Measurements from ENCODE around the gene PLA1A. TPM values are rescaled to one million over a fixed set of nuclear protein-coding genes. Genes with fewer than 3 reads are reported as not detected.

The PLA1A gene
- total RNA-seq, 1 experiment from 2014 or later = 0.75 TPM

DNA sequence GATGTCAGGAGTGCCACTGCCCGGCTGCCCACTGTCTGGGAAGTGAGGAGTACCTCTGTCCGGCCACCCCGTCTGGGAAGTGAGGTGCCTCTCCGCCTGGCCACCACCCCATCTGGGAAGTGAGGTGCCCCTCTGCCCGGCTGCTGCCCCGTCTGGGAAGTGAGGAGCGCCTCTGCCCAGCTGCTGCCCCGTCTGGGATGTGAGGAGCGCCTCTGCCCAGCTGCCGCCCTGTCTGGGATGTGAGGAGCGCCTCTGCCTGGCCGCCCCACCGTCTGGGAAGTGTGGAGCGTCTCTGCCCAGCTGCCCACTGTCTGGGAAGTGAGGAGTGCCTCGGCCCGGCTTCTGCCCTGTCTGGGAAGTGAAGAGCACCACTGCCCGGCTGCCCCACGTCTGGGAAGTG is 76.2 kb downstream of the PLA1A start:
- no peak for DNase-seq
- no TSS peak for BruUV-seq (replicated peaks)
- no peak overlapping the region for H3K4me3 ChIP-seq (ENCODE audit: low read depth, low read length)
- ChIA-PET POLR2A (no interaction called here), CTCF (no interaction called here)
- no peak overlapping the region for H3K27ac Mint-ChIP-seq (ENCODE audit: unreplicated experiment)
- H3K9me3 ChIP-seq = no peaks in the 10 kb centered on the region
- no peaks in the 10 kb centered on the region for H3K9me3 Mint-ChIP-seq (ENCODE audit: unreplicated experiment)
- no peak overlapping the region for H3K4me3 Mint-ChIP-seq (ENCODE audit: unreplicated experiment)
- no peaks in the 10 kb centered on the region; the same call in 1 of the 2 replicates for H3K36me3 ChIP-seq (ENCODE audit: control insufficient read depth, insufficient read depth, low read length)
- no peak for TF ChIP-seq CTCF (IDR thresholded peaks at IDR 0.05; ENCODE audit: insufficient read depth in 1 of 2, low read depth in 1 of 2, low read length in 1 of 2, severe bottlenecking in 1 of 2, unreplicated experiment in 1 of 2)
- peaks cover 18% of the 10 kb centered on the region for H3K36me3 Mint-ChIP-seq (ENCODE audit: insufficient read depth, unreplicated experiment)
- no peaks in the 10 kb centered on the region for H3K27me3 ChIP-seq (replicated peaks; ENCODE audit: control insufficient read depth, insufficient read depth, low read length)
- intact Hi-C loops (cut with micrococcal nuclease; ENCODE audit: unreplicated experiment) = loop anchor here (10.0 kb wide), 1 partner anchor 259 kb away; no protein-coding TSS in a partner anchor
- H3K27me3 Mint-ChIP-seq (ENCODE audit: insufficient read depth, unreplicated experiment) = no peaks in the 10 kb centered on the region
- peaks cover 13% of the 10 kb centered on the region for H3K4me1 ChIP-seq
- H3K4me1 Mint-ChIP-seq (ENCODE audit: low read depth, unreplicated experiment) = peaks cover 6% of the 10 kb centered on the region

GRCh38 chr3:119675188-119675874 is 77.6 kb downstream of the PLA1A start:
- no peak for DNase-seq
- intact Hi-C loops (cut with micrococcal nuclease; ENCODE audit: unreplicated experiment) = loop anchor here (5.0 to 10.0 kb wide), 3 partner anchors 43 to 261 kb away; no protein-coding TSS in a partner anchor
- H3K4me3 ChIP-seq (ENCODE audit: low read depth, low read length) = no peak overlapping the region
- no peaks in the 10 kb centered on the region for H3K9me3 ChIP-seq
- peak overlapping the region; percentile 84 for H3K4me3 Mint-ChIP-seq (ENCODE audit: unreplicated experiment)
- no peaks in the 10 kb centered on the region for H3K27me3 Mint-ChIP-seq (ENCODE audit: insufficient read depth, unreplicated experiment)
- no peak for TF ChIP-seq CTCF (IDR thresholded peaks at IDR 0.05; ENCODE audit: insufficient read depth in 1 of 2, low read depth in 1 of 2, low read length in 1 of 2, severe bottlenecking in 1 of 2, unreplicated experiment in 1 of 2)
- H3K27me3 ChIP-seq (replicated peaks; ENCODE audit: control insufficient read depth, insufficient read depth, low read length) = no peaks in the 10 kb centered on the region
- H3K4me1 Mint-ChIP-seq (ENCODE audit: low read depth, unreplicated experiment) = peaks cover 6% of the 10 kb centered on the region
- no peaks in the 10 kb centered on the region; the same call in 1 of the 2 replicates for H3K36me3 ChIP-seq (ENCODE audit: control insufficient read depth, insufficient read depth, low read length)
- no peaks in the 10 kb centered on the region for H3K9me3 Mint-ChIP-seq (ENCODE audit: unreplicated experiment)
- ChIA-PET CTCF (no interaction called here), POLR2A (no interaction called here)
- BruUV-seq (replicated peaks) = no TSS peak
- H3K27ac Mint-ChIP-seq (ENCODE audit: unreplicated experiment) = no peak overlapping the region
- peaks cover 18% of the 10 kb centered on the region for H3K36me3 Mint-ChIP-seq (ENCODE audit: insufficient read depth, unreplicated experiment)
- peaks cover 13% of the 10 kb centered on the region for H3K4me1 ChIP-seq

DNA sequence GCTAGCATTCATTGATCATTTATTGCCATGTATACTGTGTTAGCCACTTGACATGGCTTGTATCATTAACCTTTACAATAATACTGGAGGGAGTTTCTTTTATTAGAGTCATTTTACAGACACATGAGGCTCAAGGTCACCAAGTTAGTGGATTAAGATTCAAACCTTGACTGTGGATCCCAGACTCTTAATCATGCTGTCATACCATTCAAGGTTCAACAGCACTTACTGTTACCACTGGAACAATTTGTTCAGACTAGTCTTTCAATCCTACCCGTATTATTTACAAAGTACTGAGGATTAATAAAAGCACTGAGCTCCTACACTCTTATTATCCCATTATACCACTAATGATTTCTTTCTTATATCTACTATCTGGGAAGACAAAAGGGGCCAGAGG is 78.3 kb downstream of the PLA1A start:
- H3K27ac Mint-ChIP-seq (ENCODE audit: unreplicated experiment) = peak overlapping the region; percentile 90
- DNase-seq = no peak
- no peaks in the 10 kb centered on the region for H3K9me3 Mint-ChIP-seq (ENCODE audit: unreplicated experiment)
- no peaks in the 10 kb centered on the region for H3K27me3 Mint-ChIP-seq (ENCODE audit: insufficient read depth, unreplicated experiment)
- no peaks in the 10 kb centered on the region for H3K27me3 ChIP-seq (replicated peaks; ENCODE audit: control insufficient read depth, insufficient read depth, low read length)
- H3K36me3 Mint-ChIP-seq (ENCODE audit: insufficient read depth, unreplicated experiment) = peaks cover 18% of the 10 kb centered on the region
- H3K4me1 ChIP-seq = peaks cover 13% of the 10 kb centered on the region
- H3K4me1 Mint-ChIP-seq (ENCODE audit: low read depth, unreplicated experiment) = peaks cover 6% of the 10 kb centered on the region
- H3K4me3 Mint-ChIP-seq (ENCODE audit: unreplicated experiment) = peak overlapping the region; percentile 84
- POLR2A ChIA-PET = interaction anchor here (1.4 to 1.5 kb wide), 2 partner anchors 178 to 419 kb away, joined by 5 to 6 read pairs; partner anchors contain the start of gene TIMMDC1
- no peaks in the 10 kb centered on the region; the same call in 1 of the 2 replicates for H3K36me3 ChIP-seq (ENCODE audit: control insufficient read depth, insufficient read depth, low read length)
- no peaks in the 10 kb centered on the region for H3K9me3 ChIP-seq
- H3K4me3 ChIP-seq (ENCODE audit: low read depth, low read length) = peak overlapping the region; percentile 67
- no TSS peak for BruUV-seq (replicated peaks)
- intact Hi-C loops (cut with micrococcal nuclease; ENCODE audit: unreplicated experiment) = loop anchor here (2.0 to 10.0 kb wide), 4 partner anchors 44 to 261 kb away; partner anchors contain the start of gene TMEM39A
- no peak for TF ChIP-seq CTCF (IDR thresholded peaks at IDR 0.05; ENCODE audit: insufficient read depth in 1 of 2, low read depth in 1 of 2, low read length in 1 of 2, severe bottlenecking in 1 of 2, unreplicated experiment in 1 of 2)
- CTCF ChIA-PET = no interaction called here

All from Caco-2 (cell line).